Stimulated activated naive CD8-positive, alpha-beta T cell treated with anti-CD3 and anti-CD28 coated beads, Interleukin-15, amount 100 ng/mL, for 72 hours (primary cell): ENCODE data around the gene PTHLH.

Experiments used
- ATAC-seq: fragments of 150-1000 bp; cut with Tn5 transposase; 2 replicates; pipeline ENCODE4 v1.10.0; 2021; ENCODE audit warnings: mild to moderate bottlenecking, moderate library complexity
- DNase-seq, 2 donors: peaks; one replicate each; pipeline ENCODE4 v3.0.0; 2021 to 2022
- H3K27ac Mint-ChIP-seq, 2 donors: one replicate each; pipeline ENCODE4 v1.8.0; 2022; ENCODE audit warnings: mild to moderate bottlenecking in 2 of 2, mixed read lengths in 2 of 2, moderate library complexity in 2 of 2
- H3K27me3 Mint-ChIP-seq: one replicate; pipeline ENCODE4 v1.8.0; 2022; ENCODE audit warnings: mixed read lengths
- H3K4me1 Mint-ChIP-seq: one replicate; pipeline ENCODE4 v1.8.0; 2022; ENCODE audit warnings: mild to moderate bottlenecking, mixed read lengths
- H3K4me3 Mint-ChIP-seq, 2 donors: one replicate each; pipeline ENCODE4 v1.8.0; 2022; ENCODE audit warnings: mild to moderate bottlenecking in 2 of 2, mixed read lengths in 2 of 2, moderate library complexity in 1 of 2
- H3K9me3 Mint-ChIP-seq, 2 donors: one replicate each; pipeline ENCODE4 v1.8.0; 2022; ENCODE audit warnings: mixed read lengths in 2 of 2

PTHLH gene

DNA sequence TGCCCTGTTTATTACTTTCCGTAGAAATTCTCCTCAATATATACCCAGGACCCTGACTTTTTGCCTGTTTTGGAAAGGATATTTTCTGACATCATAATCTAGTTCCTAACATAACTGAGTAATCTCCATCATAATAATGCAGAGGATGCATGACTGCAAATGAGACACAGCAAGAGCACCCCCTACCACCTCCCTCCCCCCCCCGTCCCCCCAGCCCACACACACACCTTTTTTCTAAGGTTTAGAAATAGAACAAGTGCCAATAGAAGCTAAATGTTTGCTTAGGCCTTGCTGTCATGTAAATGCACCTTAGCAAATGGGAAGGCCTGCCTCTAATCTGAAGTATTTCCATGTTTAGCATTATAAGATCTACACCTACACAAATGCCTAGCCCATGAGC is at the start of gene PTHLH:
Gene PTHLH (minus strand): TSS at position 13 of the 400 bp plus-strand sequence. CDS start 3,239 bp downstream, outside the sequence.
- Mint-ChIP-seq H3K27ac (no peak within 1 kb of the TSS), H3K27me3 (peaks cover 97% of the 10 kb centered on the region), H3K4me3 (peak within 1 kb of the TSS; percentile 39 to 65), H3K4me1 (peaks cover 52% of the 10 kb centered on the region), H3K9me3 (no peaks in the 10 kb centered on the region)
- no peak for DNase-seq
- ATAC-seq: no peak

DNA sequence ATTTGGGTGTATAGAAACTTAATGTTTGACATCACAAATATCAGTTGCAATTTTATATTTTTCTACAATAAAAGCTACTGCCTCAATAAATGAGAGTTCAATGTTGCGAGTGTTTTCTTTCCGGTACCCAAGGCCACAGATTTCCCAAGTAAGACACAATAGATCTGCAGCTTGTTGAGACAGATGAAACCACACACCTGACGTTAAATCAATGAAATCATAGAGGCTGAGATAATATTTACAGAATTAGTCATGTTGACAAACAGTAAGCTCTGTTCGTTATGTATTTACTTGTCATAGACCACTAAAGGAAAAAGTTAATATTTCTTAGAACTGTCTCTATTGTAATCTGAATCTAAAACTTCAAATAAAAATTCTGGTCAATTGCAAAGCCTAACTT is 49.2 kb upstream of the PTHLH start:
- DNase-seq (no peak), ATAC-seq (no peak)
- Mint-ChIP-seq H3K4me1 (no peaks in the 10 kb centered on the region), H3K27me3 (peaks cover 23% of the 10 kb centered on the region), H3K4me3 (no peak overlapping the region), H3K9me3 (no peaks in the 10 kb centered on the region), H3K27ac (no peak overlapping the region)

DNA sequence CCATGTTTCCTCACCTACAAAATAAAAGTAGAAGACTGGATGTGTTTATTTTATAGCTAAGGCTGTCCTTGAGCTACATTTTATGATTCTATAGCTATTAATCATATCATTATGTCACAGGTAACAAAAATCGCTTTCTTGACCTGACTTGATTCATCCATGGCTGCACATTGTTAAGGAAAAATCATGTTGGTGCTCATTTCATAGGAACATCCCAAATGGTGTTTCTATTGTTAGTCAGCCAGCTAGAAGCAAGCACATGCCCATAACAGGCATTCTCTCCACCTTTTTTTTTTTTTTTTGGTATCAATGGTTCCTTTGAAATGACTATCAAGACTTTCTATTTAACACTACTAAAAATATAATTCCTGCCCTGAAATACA is 45.3 kb upstream of the PTHLH start:
- H3K27me3 Mint-ChIP-seq: peaks cover 10% of the 10 kb centered on the region
- no peak for DNase-seq
- H3K4me1 Mint-ChIP-seq: no peaks in the 10 kb centered on the region

DNA sequence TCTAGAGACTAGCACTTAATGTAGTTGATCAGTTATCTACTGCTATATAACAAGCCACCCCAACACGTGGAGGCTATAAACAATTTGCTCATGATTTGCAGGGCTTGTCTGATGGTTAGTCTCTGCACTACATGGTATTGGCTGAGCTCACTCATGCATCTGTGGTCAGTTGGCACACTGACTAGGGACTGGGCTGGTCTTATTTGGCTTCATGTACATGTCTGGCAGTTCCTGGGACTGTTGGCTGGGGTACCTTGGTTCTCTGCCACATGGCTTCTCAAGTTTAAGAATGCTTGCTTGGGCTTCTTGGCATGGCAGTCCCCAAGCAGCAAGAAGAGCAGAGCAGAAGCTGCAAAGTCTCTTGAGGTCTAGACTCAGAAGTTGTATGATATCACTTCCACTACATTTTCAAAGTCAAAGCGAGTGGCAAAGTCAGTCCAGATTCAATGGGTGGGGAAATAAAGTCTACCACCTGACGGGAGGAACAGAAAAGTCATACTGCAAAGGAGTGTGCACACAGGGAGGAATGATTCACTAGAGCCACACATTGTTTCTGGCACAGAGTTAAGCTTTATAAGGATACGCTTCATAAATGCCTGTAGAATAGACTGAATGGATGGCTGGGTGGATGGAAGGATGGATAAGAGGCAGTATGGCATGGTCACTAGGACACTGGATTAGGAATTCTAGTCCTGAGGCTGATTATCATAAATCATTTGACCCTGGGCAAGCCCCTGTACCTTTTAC is 44.8 kb upstream of the PTHLH start:
- no peak overlapping the region for H3K4me3 Mint-ChIP-seq
- H3K4me1 Mint-ChIP-seq: no peaks in the 10 kb centered on the region
- DNase-seq (no peak), ATAC-seq (peak; percentile 15)
- H3K27ac Mint-ChIP-seq: no peak overlapping the region
- no peaks in the 10 kb centered on the region for H3K9me3 Mint-ChIP-seq
- H3K27me3 Mint-ChIP-seq: peaks cover 10% of the 10 kb centered on the region

More for the DNA sequence above, 45.3 kb upstream of the PTHLH start:
- H3K4me3 Mint-ChIP-seq: no peak overlapping the region
- no peaks in the 10 kb centered on the region for H3K9me3 Mint-ChIP-seq
- no peak overlapping the region for H3K27ac Mint-ChIP-seq
- no peak for ATAC-seq

DNA sequence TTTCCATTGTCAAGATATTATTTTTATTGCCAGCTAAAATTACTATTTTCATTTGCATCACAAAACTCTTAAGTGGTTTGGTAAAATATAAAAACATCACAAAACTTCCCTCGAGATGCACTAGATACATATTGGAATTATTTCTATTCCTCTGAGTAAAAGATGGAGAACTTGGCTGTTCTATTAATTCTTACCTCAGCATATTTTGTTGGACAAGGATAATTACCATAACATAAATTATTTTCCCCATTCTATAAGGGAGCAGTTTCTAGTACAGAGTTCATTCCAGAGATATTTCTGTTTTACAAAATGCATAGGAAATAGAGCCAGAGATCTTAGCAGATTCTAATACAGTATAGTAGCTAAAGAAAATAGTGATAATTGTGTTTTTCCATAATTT is 42.6 kb upstream of the PTHLH start:
- peaks cover 10% of the 10 kb centered on the region for H3K27me3 Mint-ChIP-seq
- ATAC-seq: no peak
- no peaks in the 10 kb centered on the region for H3K4me1 Mint-ChIP-seq
- no peak for DNase-seq
- H3K9me3 Mint-ChIP-seq: no peaks in the 10 kb centered on the region
- H3K4me3 Mint-ChIP-seq: no peak overlapping the region
- no peak overlapping the region for H3K27ac Mint-ChIP-seq

DNA sequence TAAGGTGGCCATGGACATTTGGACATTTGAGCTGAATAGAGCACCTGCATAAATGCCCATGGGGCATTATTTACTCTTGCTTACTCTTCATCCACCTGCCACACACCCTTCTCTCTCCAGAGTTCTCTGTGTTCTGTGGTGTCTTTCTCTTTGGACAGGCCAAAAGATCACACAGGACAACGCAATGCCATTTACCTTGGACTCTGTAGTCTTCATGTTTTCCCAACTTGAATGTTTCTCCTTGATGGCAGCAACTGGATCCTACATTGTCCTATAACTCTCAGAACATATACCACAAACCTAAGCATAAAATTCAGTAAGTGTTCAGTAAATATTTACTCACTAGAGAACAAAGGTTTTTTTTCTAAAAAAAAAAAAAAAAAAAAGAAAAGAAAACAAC is 41.7 kb upstream of the PTHLH start:
- no peaks in the 10 kb centered on the region for H3K9me3 Mint-ChIP-seq
- no peak overlapping the region for H3K4me3 Mint-ChIP-seq
- no peak for ATAC-seq
- H3K4me1 Mint-ChIP-seq: no peaks in the 10 kb centered on the region
- H3K27ac Mint-ChIP-seq: no peak overlapping the region
- no peak for DNase-seq
- peaks cover 11% of the 10 kb centered on the region for H3K27me3 Mint-ChIP-seq

DNA sequence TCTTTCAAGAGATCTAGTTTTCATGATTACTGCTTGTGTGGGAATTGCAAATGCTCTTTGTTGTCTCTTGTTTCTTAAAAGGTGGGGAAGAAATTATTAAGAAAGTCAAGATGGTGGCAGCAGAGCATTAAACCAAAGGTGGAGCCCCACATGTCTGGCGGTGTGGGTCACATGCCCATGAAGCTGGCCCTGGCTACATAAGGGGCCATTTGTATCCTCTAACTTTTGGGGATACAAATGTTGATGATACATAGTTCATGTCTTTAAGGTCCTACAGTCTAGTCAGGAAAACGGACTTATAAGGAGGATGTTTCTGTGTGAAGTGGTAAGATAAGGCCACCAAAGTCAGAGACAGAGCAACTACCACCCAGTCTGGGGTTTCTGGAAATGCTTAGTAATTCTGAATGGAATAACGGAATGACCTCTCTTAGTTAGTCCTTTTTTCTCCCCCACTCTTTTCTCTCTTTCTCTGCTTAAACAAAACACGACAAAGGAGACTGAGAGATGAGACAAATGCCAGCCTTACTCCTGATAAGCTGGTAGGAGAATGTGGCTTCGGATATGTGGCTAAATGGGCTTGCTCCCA is 39.9 kb upstream of the PTHLH start:
- H3K27ac Mint-ChIP-seq: no peak overlapping the region
- H3K4me3 Mint-ChIP-seq: no peak overlapping the region
- H3K27me3 Mint-ChIP-seq: peaks cover 15% of the 10 kb centered on the region
- no peaks in the 10 kb centered on the region for H3K9me3 Mint-ChIP-seq
- ATAC-seq: no peak
- H3K4me1 Mint-ChIP-seq: no peaks in the 10 kb centered on the region
- no peak for DNase-seq

DNA sequence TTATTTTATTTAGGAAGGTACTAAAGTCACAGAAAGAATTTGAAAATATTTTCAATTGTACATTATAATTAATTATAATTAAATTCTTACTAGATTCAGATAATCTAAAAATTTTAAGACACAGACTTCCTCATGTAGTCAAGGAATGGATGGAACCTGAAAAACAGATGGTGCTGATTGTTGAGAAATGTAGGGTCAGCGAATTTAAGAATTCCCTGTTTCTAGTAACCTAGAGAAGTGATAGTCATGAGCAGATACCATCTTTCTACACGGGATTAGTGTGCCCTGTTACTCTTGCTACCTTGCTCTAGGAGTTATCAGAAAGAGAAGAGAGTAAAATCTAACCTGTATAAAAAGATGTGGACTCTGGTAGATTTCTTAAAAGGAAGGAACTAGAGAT is 37.5 kb upstream of the PTHLH start:
- ATAC-seq: no peak
- Mint-ChIP-seq H3K9me3 (no peaks in the 10 kb centered on the region), H3K4me3 (no peak overlapping the region), H3K27ac (peak overlapping the region in 1 of 2 donors; percentile 13), H3K4me1 (no peaks in the 10 kb centered on the region), H3K27me3 (peaks cover 7% of the 10 kb centered on the region)
- no peak for DNase-seq

DNA sequence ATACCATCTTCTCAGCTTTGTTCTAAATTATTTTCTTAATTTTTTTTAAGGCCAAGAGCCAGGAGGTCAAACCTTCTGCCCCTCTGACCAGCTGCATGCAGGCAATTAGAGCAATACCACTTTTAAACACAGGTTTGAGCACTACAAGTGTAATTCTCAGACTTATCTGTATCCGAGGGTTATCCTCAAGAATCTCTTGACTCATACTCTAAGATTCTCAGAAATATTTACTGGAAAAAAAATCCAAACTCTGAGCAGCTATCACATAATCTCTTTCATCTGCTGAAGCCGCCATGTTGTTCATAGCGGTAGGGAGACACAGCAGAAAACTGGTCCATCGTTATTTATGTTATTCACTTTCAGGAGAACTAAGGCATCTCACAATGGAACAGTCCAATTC is 27.4 kb upstream of the PTHLH start:
- Mint-ChIP-seq H3K9me3 (no peaks in the 10 kb centered on the region), H3K4me1 (no peaks in the 10 kb centered on the region), H3K4me3 (no peak overlapping the region), H3K27me3 (no peaks in the 10 kb centered on the region), H3K27ac (no peak overlapping the region)
- DNase-seq (no peak), ATAC-seq (no peak)

DNA sequence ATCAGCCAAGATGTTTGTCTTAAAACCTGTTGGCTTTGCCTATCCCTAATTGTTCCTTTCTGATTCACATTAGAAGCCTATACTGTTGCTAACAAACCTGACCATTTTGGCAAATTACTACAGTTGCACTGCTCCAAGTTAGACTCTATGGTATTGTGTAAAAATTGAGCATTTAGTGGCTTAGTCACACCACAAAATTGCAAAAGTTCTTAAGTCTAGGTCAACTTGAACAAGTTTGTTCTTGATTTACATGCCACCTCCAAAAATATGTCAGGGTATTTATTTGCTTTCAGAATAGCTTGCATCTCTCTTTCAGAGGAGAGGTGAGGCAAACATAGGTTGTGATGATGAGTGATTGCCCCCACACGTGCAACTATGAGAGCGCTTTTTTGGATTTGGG is 27.0 kb upstream of the PTHLH start:
- Mint-ChIP-seq H3K4me1 (no peaks in the 10 kb centered on the region), H3K4me3 (no peak overlapping the region), H3K27ac (no peak overlapping the region), H3K9me3 (no peaks in the 10 kb centered on the region), H3K27me3 (no peaks in the 10 kb centered on the region)
- DNase-seq (no peak), ATAC-seq (no peak)

DNA sequence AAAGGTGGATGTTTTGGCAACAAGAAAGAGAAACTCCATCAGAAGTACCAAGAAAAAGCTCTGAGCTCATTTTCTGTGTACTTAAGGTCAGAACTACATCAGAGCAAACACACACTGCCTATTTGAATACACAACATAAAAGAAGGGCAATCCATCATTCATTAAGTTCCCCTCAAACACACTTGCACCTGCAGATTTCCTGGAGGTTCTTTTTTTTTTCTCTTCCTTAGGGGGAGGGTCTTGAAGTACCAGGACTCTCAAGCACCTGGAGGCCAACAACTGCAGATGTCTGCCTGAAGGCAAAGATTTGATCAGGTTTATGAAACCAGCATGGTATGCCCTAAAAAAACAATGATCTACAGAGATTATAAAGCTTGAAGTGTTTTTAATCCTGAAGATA is 26.1 kb upstream of the PTHLH start:
- Mint-ChIP-seq H3K9me3 (no peaks in the 10 kb centered on the region), H3K4me1 (no peaks in the 10 kb centered on the region), H3K27ac (no peak overlapping the region), H3K4me3 (no peak overlapping the region), H3K27me3 (no peaks in the 10 kb centered on the region)
- DNase-seq: no peak
- no peak for ATAC-seq

DNA sequence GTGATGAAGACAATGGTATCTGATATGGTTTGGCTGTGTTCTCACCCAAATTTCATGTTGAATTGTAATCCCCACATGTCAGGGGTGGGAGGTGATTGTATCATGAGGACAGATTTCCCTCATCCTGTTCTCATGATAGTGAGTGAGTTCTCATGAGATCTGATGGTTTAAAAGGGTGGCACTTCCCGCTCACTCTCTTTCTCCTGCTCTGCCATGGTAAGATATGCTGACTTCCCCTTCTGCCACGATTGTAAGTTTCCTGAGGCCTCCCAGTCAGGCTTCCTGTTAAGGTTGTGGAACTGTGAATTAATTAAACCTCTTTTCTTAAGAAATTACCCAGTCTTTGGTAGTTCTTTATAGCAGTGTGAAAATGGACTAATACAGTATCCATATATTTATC is 25.6 kb upstream of the PTHLH start:
- no peak overlapping the region for H3K4me3 Mint-ChIP-seq
- H3K9me3 Mint-ChIP-seq: no peaks in the 10 kb centered on the region

DNA sequence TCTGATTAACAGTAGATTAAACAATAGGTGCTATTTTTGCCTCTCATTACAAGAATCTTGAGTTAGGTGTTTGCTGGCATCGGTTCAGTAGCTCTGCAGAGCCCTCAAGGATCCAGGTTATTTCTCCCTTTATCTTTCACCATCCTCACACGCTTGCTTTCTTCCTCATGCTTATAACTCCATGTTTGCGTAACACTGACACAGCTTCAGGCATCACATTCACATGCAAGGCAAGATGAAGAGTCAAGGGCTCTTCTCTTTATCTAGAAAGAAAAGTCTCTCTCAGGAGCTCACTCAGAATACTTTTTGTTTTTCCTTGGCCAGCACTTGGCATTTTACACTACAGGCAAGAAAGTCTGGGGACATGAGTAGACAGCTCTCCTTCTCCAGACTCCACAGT is 24.2 kb upstream of the PTHLH start:
- H3K9me3 Mint-ChIP-seq: no peaks in the 10 kb centered on the region
- H3K27me3 Mint-ChIP-seq: no peaks in the 10 kb centered on the region
- no peak overlapping the region for H3K4me3 Mint-ChIP-seq
- H3K27ac Mint-ChIP-seq: no peak overlapping the region
- no peaks in the 10 kb centered on the region for H3K4me1 Mint-ChIP-seq
- no peak for ATAC-seq
- no peak for DNase-seq

More for the DNA sequence above, 25.6 kb upstream of the PTHLH start:
- no peaks in the 10 kb centered on the region for H3K27me3 Mint-ChIP-seq
- no peak for DNase-seq
- no peak for ATAC-seq
- peak overlapping the region in 1 of 2 donors; percentile 77 for H3K27ac Mint-ChIP-seq
- no peaks in the 10 kb centered on the region for H3K4me1 Mint-ChIP-seq

DNA sequence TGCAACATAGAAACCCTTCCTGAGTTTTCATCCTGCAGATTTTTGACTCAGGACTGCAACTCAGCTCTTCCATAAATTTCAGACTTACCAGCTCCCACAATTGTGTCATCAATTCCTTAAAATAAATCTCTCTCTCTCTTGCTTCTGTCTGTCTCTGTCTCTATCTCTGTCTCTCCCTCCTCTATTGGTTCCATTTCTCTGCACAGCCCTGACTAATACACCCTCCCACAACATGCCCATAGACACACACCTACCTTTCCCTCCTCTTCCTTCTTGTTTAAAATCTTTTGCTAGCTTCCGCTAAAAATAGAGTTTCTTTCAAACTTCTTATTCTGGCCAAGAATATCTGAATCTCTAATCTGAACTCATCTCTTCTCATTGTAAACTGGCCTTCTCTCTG is 22.9 kb upstream of the PTHLH start:
- Mint-ChIP-seq H3K27ac (no peak overlapping the region), H3K9me3 (no peaks in the 10 kb centered on the region), H3K4me3 (no peak overlapping the region), H3K27me3 (no peaks in the 10 kb centered on the region), H3K4me1 (no peaks in the 10 kb centered on the region)
- DNase-seq (no peak), ATAC-seq (no peak)

DNA sequence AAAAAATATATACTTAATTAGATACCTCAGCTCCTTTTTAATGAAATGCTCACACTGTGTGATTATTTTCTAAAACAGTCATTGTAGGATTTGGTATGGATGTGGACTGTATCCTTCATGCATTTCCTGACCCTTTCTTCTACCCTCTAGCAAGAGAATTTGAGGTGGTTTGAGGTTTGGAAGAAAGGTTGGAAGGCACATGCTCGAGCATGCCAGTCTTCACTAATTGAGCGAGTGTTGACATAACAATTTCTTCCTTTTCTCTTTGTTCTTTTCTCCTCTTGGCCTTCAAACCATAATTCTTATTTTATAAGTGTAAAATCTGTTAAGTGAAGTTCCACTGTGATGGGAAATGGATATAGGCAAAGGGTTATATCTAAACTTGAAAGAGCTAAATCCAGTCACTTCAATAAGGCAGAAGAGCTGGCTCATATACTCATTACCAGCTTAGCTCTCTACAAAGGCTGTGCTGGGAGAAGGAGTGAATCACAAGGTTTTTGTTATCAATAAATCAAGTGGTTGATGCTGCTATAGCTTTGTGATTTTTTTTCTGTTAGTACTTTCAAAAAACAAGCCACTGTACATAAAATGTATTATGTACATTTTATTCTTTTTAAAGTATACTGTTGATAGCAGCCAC is 16.2 kb upstream of the PTHLH start:
- H3K4me3 Mint-ChIP-seq: no peak overlapping the region
- ATAC-seq (no peak), DNase-seq (no peak)
- H3K27me3 Mint-ChIP-seq: peaks cover 17% of the 10 kb centered on the region
- H3K9me3 Mint-ChIP-seq: no peaks in the 10 kb centered on the region
- H3K4me1 Mint-ChIP-seq: no peaks in the 10 kb centered on the region
- no peak overlapping the region for H3K27ac Mint-ChIP-seq

DNA sequence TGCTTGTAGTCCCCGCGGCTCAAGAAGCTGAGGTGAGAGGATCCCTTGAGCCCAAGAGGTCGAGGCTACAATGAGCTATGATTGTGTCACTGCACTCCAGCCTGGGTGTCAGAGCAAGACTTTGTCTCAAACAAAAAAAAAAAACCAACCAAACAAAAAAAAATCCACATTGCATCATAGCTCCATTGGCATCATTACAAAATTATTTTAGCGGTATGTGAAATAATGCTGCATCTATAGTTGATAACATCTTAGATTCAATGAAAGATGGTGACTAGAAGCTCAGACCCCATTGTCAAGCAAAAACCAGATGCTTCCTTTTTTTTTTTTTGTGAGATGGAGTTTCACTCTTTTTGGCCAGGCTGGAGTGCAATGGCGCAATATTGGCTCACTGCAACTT is 14.8 kb upstream of the PTHLH start:
- peaks cover 22% of the 10 kb centered on the region for H3K27me3 Mint-ChIP-seq

More for the DNA sequence above, 14.8 kb upstream of the PTHLH start:
- ATAC-seq: no peak
- Mint-ChIP-seq H3K4me1 (no peaks in the 10 kb centered on the region), H3K4me3 (no peak overlapping the region), H3K9me3 (peaks cover 0 to 6% of the 10 kb centered on the region in 2 donors), H3K27ac (no peak overlapping the region)
- DNase-seq: no peak
